ENCODE measurements around the gene NFKB1. TPM values are rescaled to one million over a fixed set of nuclear protein-coding genes. Genes with fewer than 3 reads are reported as not detected.
"Not testable (repeated sequence)": the region's sequence is repeated elsewhere in the genome, so short reads cannot be mapped to it uniquely, and the experiment has no call there.

Gene NFKB1
- total RNA-seq, 1 experiment from 2014 or later: 22.3 TPM

- no peak for DNase-seq (ENCODE audit: low read depth)
Measured at GRCh38 chr4:102566426-102566825, 65.3 kb downstream of the NFKB1 start.

- no peak for DNase-seq (ENCODE audit: low read depth)
Measured at GRCh38 chr4:102567427-102567826, 66.3 kb downstream of the NFKB1 start.

GRCh38 chr4:102569200-102569599 lies 68.0 kb downstream of the NFKB1 start:
- no peak for DNase-seq (ENCODE audit: low read depth)

- DNase-seq (ENCODE audit: low read depth): not testable (repeated sequence)
Measured at GRCh38 chr4:102570211-102570610, 69.1 kb downstream of the NFKB1 start.

GRCh38 chr4:102572452-102572851 lies 71.3 kb downstream of the NFKB1 start:
- no peak for DNase-seq (ENCODE audit: low read depth)

- DNase-seq (ENCODE audit: low read depth): no peak
Measured at GRCh38 chr4:102574317-102574716, 73.2 kb downstream of the NFKB1 start.

GRCh38 chr4:102575369-102576129 lies 74.4 kb downstream of the NFKB1 start:
- DNase-seq (ENCODE audit: low read depth): peak; percentile 35

GRCh38 chr4:102578270-102578669 lies 77.1 kb downstream of the NFKB1 start:
- DNase-seq (ENCODE audit: low read depth): no peak

- no peak for DNase-seq (ENCODE audit: low read depth)
Measured at GRCh38 chr4:102578819-102579218, 77.7 kb downstream of the NFKB1 start.

- DNase-seq (ENCODE audit: low read depth): no peak
Measured at GRCh38 chr4:102579794-102580462, 78.8 kb downstream of the NFKB1 start.

- no peak for DNase-seq (ENCODE audit: low read depth)
Measured at GRCh38 chr4:102580463-102580842, 79.3 kb downstream of the NFKB1 start.

GRCh38 chr4:102584091-102584490 lies 82.9 kb downstream of the NFKB1 start:
- no peak for DNase-seq (ENCODE audit: low read depth)

GRCh38 chr4:102585329-102585728 lies 84.2 kb downstream of the NFKB1 start:
- no peak for DNase-seq (ENCODE audit: low read depth)

- no peak for DNase-seq (ENCODE audit: low read depth)
Measured at GRCh38 chr4:102586002-102586643, 85.0 kb downstream of the NFKB1 start.

- DNase-seq (ENCODE audit: low read depth): no peak
Measured at GRCh38 chr4:102586644-102587021, 85.5 kb downstream of the NFKB1 start.

GRCh38 chr4:102589743-102590142 lies 88.6 kb downstream of the NFKB1 start:
- no peak for DNase-seq (ENCODE audit: low read depth)

GRCh38 chr4:102592256-102592655 lies 91.1 kb downstream of the NFKB1 start:
- no peak for DNase-seq (ENCODE audit: low read depth)

GRCh38 chr4:102593147-102593546 lies 92.0 kb downstream of the NFKB1 start:
- no peak for DNase-seq (ENCODE audit: low read depth)

GRCh38 chr4:102594000-102594399 lies 92.8 kb downstream of the NFKB1 start:
- DNase-seq (ENCODE audit: low read depth): no peak

GRCh38 chr4:102596532-102596931 lies 95.4 kb downstream of the NFKB1 start:
- no peak for DNase-seq (ENCODE audit: low read depth)

GRCh38 chr4:102598086-102598761 lies 97.1 kb downstream of the NFKB1 start:
- DNase-seq (ENCODE audit: low read depth): no peak

- no peak for DNase-seq (ENCODE audit: low read depth)
Measured at GRCh38 chr4:102598762-102599374, 97.7 kb downstream of the NFKB1 start.
